Fibroblast of mammary gland (primary cell): ENCODE measurements around the gene THRB.

ENCODE experiments used
- DNase-seq: peaks from one replicate; pipeline ENCODE4 v3.0.0-alpha.2; 2010; ENCODE audit warnings: low read depth
- H3K4me3 ChIP-seq: 2 replicates; pipeline ENCODE4 v1.5.1; 2011; ENCODE audit warnings: low read depth, mild to moderate bottlenecking, low read length, moderate library complexity; ENCODE audit not compliant: control insufficient read depth
- TF ChIP-seq, protein P1 (sequence below): conservative IDR thresholded peaks from 2 replicates; pipeline ENCODE4 v1.5.1; 2011; ENCODE audit warnings: low read depth, low read length, inconsistent platforms; ENCODE audit not compliant: control insufficient read depth, insufficient read depth

Gene THRB

DNA sequence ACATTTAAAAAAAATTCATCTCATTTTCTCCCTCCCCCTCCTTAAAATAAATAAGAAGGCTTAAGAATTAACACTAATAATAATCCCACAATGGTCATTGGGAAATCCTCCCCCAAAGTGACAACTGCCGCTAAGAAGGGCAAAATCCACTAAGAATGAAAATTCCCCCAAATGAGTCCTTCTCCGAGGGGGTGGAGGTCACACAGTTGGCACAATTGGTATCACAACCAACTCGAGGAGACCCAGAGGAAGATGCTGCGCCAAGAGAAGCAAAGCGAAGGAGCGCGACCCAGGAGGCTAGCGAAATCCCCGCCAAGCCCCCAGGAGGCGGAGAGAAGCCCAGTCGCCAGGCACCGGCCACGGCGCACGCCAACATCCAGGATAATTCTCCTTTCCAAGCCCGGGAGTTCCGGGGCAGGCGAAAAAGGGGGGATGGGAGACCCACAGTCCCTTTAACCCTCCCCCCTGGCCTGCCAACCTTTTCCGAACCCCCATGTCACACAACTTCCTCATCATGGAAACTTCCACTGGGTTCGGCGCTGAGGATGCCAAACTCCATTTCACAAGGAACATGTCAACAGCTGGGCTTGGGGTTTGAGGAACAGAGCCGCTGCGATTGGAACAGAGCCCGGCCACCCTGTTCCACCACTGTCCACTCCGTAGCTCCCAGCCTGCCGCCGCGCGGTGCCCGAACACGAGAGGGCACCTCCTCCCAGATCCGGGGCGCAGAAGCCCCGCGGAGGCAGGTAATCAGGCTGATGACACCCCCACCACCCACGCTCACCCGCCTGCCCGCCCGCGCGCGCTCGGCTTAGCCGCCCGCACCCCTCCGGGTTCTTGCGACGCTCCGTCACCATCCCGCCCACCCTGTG lies 668 bp downstream of the THRB start:
- peak overlapping the region; percentile 89 for H3K4me3 ChIP-seq
- peak; percentile 60 for DNase-seq
- TF ChIP-seq, protein P1, sequence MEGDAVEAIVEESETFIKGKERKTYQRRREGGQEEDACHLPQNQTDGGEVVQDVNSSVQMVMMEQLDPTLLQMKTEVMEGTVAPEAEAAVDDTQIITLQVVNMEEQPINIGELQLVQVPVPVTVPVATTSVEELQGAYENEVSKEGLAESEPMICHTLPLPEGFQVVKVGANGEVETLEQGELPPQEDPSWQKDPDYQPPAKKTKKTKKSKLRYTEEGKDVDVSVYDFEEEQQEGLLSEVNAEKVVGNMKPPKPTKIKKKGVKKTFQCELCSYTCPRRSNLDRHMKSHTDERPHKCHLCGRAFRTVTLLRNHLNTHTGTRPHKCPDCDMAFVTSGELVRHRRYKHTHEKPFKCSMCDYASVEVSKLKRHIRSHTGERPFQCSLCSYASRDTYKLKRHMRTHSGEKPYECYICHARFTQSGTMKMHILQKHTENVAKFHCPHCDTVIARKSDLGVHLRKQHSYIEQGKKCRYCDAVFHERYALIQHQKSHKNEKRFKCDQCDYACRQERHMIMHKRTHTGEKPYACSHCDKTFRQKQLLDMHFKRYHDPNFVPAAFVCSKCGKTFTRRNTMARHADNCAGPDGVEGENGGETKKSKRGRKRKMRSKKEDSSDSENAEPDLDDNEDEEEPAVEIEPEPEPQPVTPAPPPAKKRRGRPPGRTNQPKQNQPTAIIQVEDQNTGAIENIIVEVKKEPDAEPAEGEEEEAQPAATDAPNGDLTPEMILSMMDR: no peak

DNA sequence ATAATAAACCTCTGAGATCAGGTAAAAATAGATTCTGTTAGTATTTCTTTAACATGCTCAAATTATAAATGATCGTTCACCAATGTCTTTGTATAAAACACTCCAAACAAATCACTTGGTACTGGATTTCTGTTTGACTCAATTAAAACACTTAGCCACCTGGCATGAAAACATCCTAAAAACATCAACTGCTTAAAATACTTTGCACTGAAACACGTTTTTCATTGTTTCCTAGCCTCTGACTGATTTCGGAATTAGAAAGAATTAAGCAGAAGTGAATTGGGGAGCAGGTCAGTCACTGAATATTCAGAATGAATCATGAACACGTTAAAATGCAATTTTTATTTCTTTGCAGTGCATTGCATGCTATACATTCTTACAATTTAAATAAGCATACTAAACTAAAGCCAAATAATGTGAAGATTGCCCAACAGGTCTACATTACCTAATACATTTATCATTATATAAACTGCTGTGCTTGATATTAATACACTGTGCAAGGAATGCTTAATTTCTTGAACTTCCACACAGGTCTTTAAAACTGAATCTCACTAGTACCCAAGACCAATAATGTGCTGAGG lies 1.6 kb downstream of the THRB start:
- DNase-seq: no peak
- H3K4me3 ChIP-seq: peak overlapping the region; percentile 89
- TF ChIP-seq, protein P1: no peak

DNA sequence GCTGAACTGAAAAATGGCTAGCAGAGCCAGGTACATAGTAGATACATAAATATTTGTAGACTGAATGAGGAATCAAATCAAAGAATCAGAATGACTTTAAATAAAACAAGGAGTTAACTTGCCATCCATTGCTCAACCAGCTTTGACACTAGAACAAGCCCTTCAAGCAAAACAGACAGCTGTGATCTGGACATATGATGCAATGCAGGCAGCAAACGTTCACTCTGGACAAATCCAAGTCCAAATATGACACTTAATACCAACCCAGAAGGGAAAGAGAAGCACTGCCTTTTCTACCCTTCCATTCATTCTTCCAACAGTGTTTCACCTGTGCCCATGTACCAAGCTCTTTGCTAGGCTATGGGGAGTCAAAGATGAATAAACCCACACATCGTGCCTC lies 4.5 kb downstream of the THRB start:
- TF ChIP-seq, protein P1: no peak
- DNase-seq: peak; percentile 62
- H3K4me3 ChIP-seq: no peak overlapping the region

DNA sequence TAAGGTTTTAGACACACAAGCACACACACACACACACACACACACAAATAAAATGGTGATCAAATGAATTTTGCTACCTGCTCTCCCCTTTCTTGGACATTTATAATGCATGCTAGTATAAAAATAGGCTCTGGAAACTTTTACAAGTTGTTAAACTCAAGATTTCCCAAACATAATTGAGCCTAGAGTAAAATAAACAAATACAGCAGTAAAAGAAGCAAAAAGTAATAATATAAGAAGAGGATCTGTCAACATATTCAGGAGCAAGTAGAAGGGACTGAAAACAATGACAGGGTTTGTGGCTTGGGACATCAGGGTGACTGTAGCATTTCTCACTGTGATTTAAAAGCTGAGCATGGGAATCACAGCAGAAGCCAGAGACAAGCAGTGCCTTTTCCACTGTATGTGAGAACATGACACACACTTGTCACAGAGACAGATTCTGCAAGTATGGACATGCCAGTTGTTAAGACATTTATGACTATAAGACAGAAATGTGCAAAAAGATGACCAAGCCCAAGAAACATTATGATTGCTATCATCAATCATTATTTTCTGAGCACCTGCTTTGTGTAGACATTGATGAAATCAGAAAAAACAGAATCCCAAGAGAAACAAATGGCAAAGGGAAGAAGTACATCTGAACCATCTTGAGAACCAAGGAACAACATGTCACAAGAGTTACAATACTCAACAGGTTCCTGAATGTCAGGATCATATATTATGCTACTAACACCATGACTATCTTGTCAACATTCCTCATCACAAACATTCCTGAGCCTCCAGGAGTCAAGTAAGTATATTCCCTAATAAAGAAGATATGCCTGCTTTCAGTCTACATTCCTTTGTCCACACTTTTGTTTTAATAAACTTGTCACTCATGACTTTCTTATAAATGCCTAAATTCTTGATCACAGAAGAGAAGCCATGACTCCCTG lies 7.1 kb downstream of the THRB start:
- TF ChIP-seq, protein P1: no peak
- DNase-seq: no peak

DNA sequence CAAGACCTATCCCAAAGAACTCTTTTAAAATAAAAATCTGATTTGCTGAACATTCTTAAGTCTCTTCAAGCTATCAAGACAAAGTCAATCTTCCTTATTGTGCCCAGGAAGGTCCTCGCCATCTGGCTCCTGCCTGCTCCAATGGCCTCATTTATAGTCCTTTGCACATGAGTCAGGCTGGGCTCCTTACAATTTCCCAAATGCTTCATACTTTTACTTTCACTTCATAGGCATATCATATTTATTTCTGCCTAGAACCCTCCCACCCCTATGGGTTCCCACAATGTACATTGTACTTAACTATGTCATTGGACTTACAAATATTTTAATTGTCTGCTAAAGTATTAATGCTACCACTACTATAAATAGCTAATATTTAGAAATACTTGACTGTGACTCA lies 9.1 kb downstream of the THRB start:
- peak; percentile 45 for DNase-seq
- no peak overlapping the region for H3K4me3 ChIP-seq
- TF ChIP-seq, protein P1: no peak

More for the DNA sequence above, 7.1 kb downstream of the THRB start:
- no peak overlapping the region for H3K4me3 ChIP-seq

DNA sequence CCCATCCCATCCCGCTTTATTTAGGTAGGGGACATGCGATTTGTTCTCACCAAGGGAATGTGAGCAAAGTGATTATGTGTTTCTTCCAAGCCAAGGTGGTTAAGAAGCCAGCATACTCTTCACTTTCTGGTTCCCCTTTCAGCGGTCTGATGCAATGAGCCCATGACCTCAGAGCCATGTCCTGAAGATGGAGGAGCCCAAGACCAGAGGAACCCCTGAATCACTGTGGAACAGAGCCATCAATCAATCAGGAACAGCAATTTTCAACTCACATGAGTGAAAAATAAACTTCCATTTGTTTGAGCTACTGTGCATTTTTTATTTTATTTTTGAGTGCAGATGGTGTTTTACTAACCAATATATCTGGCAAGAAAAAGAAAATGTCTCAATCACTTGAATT lies 10.8 kb downstream of the THRB start:
- TF ChIP-seq, protein P1: no peak
- no peak for DNase-seq
- H3K4me3 ChIP-seq: no peak overlapping the region
